ENCODE results near the gene UVRAG.

UVRAG gene

DNA sequence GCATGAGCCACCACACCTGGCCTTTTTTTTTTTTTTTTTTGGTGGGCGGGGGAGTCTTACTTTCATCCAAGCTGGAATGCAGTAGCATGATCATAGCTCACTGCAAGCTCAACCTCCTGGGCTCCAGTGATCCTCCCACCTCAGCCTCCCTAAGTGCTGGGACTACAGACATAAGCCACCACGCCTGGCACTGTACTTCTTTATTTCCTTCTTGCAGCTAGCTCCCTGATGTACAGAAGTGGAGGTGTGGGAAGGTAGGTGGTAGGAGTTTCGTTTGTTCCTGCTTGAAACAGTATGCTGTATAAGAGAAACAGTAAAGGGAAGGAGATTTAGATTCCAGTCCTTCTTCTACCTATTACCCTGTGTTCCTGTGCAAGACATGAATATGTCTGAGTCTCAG is 319.2 kb downstream of the UVRAG start:
- Histone ChIP-seq H3K79me2 (ENCODE audit: insufficient read depth, low read length) (no peaks in the 10 kb centered on the region), H2AFZ (ENCODE audit: low read length) (no peak overlapping the region), H3K4me1 (ENCODE audit: insufficient read depth, low read length, severe bottlenecking) (peaks cover 8% of the 10 kb centered on the region), H3F3A (ENCODE audit: insufficient read depth, low read length) (no peaks in the 10 kb centered on the region), H3K4me3 (ENCODE audit: low read depth, low read length, poor library complexity, severe bottlenecking) (no peak overlapping the region), H3K9me2 (ENCODE audit: low read depth, low read length) (no peaks in the 10 kb centered on the region), H4K20me1 (ENCODE audit: insufficient read depth, low read length) (no peaks in the 10 kb centered on the region), H3K27ac (ENCODE audit: low read depth, low read length, poor library complexity, severe bottlenecking) (no peak overlapping the region), H3K4me2 (ENCODE audit: low read length) (no peak overlapping the region), H3K27me3 (ENCODE audit: insufficient read depth, low read length) (no peaks in the 10 kb centered on the region), H3K36me3 (ENCODE audit: insufficient read depth, low read length) (peaks cover 23% of the 10 kb centered on the region; the same call in 1 of the 2 replicates), H3K9me3 (ENCODE audit: low read length) (no peaks in the 10 kb centered on the region), H3K9ac (ENCODE audit: low read length) (no peak overlapping the region)
- TF ChIP-seq EZH2 (IDR thresholded peaks at IDR 0.05; ENCODE audit: borderline replicate concordance, low read length), result no peak
- TF ChIP-seq, protein P1, sequence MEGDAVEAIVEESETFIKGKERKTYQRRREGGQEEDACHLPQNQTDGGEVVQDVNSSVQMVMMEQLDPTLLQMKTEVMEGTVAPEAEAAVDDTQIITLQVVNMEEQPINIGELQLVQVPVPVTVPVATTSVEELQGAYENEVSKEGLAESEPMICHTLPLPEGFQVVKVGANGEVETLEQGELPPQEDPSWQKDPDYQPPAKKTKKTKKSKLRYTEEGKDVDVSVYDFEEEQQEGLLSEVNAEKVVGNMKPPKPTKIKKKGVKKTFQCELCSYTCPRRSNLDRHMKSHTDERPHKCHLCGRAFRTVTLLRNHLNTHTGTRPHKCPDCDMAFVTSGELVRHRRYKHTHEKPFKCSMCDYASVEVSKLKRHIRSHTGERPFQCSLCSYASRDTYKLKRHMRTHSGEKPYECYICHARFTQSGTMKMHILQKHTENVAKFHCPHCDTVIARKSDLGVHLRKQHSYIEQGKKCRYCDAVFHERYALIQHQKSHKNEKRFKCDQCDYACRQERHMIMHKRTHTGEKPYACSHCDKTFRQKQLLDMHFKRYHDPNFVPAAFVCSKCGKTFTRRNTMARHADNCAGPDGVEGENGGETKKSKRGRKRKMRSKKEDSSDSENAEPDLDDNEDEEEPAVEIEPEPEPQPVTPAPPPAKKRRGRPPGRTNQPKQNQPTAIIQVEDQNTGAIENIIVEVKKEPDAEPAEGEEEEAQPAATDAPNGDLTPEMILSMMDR (IDR thresholded peaks at IDR 0.05; ENCODE audit: low read length), result no peak

- H4K20me1 ChIP-seq (ENCODE audit: insufficient read depth, low read length), result no peaks in the 10 kb centered on the region
- no peaks in the 10 kb centered on the region for H3F3A ChIP-seq (ENCODE audit: insufficient read depth, low read length)
- no peak overlapping the region for H3K9ac ChIP-seq (ENCODE audit: low read length)
These were observed 320.5 kb downstream of the UVRAG start for GRCh38 chr11:76135491-76135890.

DNA sequence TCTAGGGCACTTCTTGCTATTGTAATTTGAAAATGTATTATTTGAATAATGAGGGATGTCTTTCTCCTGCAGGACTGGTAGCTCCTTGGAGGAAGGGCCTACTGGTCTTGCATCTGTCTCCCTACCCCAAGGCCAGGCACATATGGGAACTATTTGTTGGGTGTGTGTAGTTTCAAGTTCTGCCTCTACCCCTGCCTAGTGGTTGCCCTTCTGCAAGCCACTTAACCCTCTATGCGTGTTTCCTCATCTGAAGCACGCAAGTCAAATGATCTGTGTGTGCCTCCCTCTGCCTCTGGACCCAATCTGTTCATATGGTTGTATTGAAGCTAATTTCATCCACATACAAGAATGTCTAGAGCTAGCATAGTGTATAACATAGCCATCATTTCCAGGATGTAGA is 324.3 kb downstream of the UVRAG start:
- H3F3A ChIP-seq (ENCODE audit: insufficient read depth, low read length), result no peaks in the 10 kb centered on the region
- H3K9me3 ChIP-seq (ENCODE audit: low read length), result no peaks in the 10 kb centered on the region
- no peak for TF ChIP-seq EZH2 (IDR thresholded peaks at IDR 0.05; ENCODE audit: borderline replicate concordance, low read length)
- TF ChIP-seq, protein P1 (IDR thresholded peaks at IDR 0.05; ENCODE audit: low read length), result no peak
- no peak overlapping the region for H2AFZ ChIP-seq (ENCODE audit: low read length)
- no peaks in the 10 kb centered on the region for H3K9me2 ChIP-seq (ENCODE audit: low read depth, low read length)
- H3K27me3 ChIP-seq (ENCODE audit: insufficient read depth, low read length), result no peaks in the 10 kb centered on the region
- H3K36me3 ChIP-seq (ENCODE audit: insufficient read depth, low read length), result peaks cover 52% of the 10 kb centered on the region
- H3K79me2 ChIP-seq (ENCODE audit: insufficient read depth, low read length), result no peaks in the 10 kb centered on the region
- H3K4me2 ChIP-seq (ENCODE audit: low read length), result no peak overlapping the region
- H3K4me3 ChIP-seq (ENCODE audit: low read depth, low read length, poor library complexity, severe bottlenecking), result no peak overlapping the region
- H4K20me1 ChIP-seq (ENCODE audit: insufficient read depth, low read length), result no peaks in the 10 kb centered on the region
- no peak overlapping the region for H3K9ac ChIP-seq (ENCODE audit: low read length)
- H3K4me1 ChIP-seq (ENCODE audit: insufficient read depth, low read length, severe bottlenecking), result peaks cover 8% of the 10 kb centered on the region
- no peak overlapping the region for H3K27ac ChIP-seq (ENCODE audit: low read depth, low read length, poor library complexity, severe bottlenecking)

More at GRCh38 chr11:76135491-76135890, 320.5 kb downstream of the UVRAG start:
- Histone ChIP-seq H3K36me3 (ENCODE audit: insufficient read depth, low read length) (peaks cover 27% of the 10 kb centered on the region; the same call in 1 of the 2 replicates), H3K27me3 (ENCODE audit: insufficient read depth, low read length) (no peaks in the 10 kb centered on the region), H3K4me2 (ENCODE audit: low read length) (no peak overlapping the region), H3K9me2 (ENCODE audit: low read depth, low read length) (no peaks in the 10 kb centered on the region), H2AFZ (ENCODE audit: low read length) (no peak overlapping the region), H3K9me3 (ENCODE audit: low read length) (no peaks in the 10 kb centered on the region), H3K79me2 (ENCODE audit: insufficient read depth, low read length) (no peaks in the 10 kb centered on the region), H3K4me1 (ENCODE audit: insufficient read depth, low read length, severe bottlenecking) (peaks cover 8% of the 10 kb centered on the region), H3K27ac (ENCODE audit: low read depth, low read length, poor library complexity, severe bottlenecking) (no peak overlapping the region), H3K4me3 (ENCODE audit: low read depth, low read length, poor library complexity, severe bottlenecking) (no peak overlapping the region)
- TF ChIP-seq, protein P1 (IDR thresholded peaks at IDR 0.05; ENCODE audit: low read length), result no peak
- TF ChIP-seq EZH2 (IDR thresholded peaks at IDR 0.05; ENCODE audit: borderline replicate concordance, low read length), result no peak

Measured in OCI-LY1 (cell line).